Measurements from ENCODE around the gene ZNF526.
A peak's percentile ranks its signal among the peaks of the same experiment; 100 is the strongest.

The ZNF526 gene

DNA sequence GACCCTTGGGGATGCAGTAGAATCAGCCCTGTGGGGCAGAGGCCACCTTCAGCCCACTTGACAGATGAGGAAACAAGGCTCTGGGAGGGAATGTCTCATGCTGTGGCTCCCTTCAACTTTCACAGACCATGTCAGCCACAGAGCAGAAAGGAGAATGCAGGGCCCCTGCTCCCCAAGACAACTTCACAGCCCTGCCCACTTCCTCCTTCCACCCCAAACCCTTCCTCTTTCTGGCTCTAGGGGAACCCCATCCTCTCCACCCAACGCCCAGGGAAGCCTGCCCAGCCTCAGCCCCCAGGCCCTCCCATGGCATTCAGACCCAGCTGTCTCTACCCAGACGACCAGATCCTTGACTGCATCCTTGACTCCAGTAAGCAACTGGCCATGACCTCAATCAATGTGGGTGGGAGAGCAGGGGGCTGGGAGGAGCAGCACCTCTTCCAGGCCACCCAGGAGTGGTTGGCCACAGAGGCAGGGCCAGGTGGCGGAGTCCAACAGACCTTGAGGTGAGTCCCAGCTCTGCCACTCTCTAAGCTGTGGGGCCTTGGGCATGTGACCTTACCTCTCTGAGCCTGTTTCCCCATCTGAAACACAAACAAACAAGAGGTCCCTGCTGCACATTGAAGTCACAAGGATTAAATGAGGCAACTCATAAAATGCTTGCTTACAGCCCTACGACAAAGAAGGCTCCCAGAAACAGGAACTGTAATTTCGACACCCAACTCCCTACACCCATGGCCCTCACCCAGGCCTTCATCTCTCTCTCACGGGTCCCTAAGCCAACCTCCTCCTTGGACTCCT lies 18.4 kb upstream of the ZNF526 start:
- ChIA-PET POLR2A (ENCODE audit: low non-redundant PET) (no interaction called here), CTCF (interaction anchor here (0.6 kb wide), 1 partner anchor 11 kb away, joined by 6 read pairs; no protein-coding TSS in a partner anchor)
- TF ChIP-seq, protein P1, sequence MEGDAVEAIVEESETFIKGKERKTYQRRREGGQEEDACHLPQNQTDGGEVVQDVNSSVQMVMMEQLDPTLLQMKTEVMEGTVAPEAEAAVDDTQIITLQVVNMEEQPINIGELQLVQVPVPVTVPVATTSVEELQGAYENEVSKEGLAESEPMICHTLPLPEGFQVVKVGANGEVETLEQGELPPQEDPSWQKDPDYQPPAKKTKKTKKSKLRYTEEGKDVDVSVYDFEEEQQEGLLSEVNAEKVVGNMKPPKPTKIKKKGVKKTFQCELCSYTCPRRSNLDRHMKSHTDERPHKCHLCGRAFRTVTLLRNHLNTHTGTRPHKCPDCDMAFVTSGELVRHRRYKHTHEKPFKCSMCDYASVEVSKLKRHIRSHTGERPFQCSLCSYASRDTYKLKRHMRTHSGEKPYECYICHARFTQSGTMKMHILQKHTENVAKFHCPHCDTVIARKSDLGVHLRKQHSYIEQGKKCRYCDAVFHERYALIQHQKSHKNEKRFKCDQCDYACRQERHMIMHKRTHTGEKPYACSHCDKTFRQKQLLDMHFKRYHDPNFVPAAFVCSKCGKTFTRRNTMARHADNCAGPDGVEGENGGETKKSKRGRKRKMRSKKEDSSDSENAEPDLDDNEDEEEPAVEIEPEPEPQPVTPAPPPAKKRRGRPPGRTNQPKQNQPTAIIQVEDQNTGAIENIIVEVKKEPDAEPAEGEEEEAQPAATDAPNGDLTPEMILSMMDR (conservative IDR thresholded peaks at IDR 0.05; ENCODE audit: low read depth) = no peak
- H3K27ac ChIP-seq = peak overlapping the region; percentile 96
- DNase-seq (ENCODE audit: low spot score) = no peak

DNA sequence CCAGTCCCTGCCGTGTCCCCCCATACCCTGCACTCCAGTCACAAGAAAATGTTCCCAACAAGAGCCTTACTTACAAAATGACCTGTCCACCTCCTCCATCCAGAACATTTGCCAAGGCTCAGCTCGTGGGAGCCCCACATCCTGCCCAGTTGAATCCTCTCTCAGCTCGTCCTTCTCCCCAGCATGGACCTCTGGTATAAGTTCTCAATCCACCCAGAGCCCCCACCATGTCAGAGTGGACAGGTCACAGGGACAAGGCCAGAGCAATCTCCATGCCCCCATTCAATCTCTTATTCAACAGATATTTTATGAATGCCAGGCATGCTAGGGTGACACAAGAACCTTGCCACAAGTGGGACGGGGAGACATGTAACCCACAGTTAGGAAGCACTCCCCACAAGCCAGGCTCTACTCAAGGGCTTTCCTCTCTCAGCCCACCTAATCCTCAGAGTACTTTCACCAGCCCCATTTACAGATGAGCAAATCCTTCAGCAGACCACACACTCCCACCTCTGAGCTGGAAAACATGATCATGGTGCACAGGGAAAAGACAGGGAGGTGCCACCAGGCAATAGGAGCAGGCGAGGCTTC lies 17.7 kb upstream of the ZNF526 start:
- DNase-seq (ENCODE audit: low spot score) = no peak
- H3K27ac ChIP-seq = peak overlapping the region; percentile 96
- ChIA-PET CTCF (interaction anchor here (0.6 kb wide), 2 partner anchors 12 to 89 kb away, joined by 6 read pairs; no protein-coding TSS in a partner anchor), POLR2A (ENCODE audit: low non-redundant PET) (no interaction called here)
- TF ChIP-seq, protein P1 (conservative IDR thresholded peaks at IDR 0.05; ENCODE audit: low read depth) = no peak

DNA sequence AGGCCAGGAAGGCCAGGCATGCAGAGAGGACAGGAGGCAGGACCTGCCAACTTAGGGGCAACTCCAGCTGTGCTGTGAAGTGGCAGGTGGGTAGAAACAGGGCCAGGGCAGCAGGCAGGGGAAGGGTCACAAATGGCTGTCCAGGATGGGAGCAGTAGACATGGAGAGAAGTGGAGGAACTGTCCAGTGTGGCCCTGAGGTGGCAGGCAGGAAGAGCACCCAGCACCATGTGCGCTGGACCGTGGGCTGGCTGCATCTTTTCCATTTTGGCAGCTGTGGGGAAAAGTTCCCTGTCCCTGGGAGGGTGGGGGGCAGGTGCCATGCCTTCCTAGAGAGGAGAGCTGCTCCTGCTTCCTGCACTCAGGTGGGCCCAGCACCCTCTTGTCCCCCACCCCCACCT lies 16.4 kb upstream of the ZNF526 start:
- no peak for DNase-seq (ENCODE audit: low spot score)
- TF ChIP-seq, protein P1 (conservative IDR thresholded peaks at IDR 0.05; ENCODE audit: low read depth) = no peak
- ChIA-PET POLR2A (ENCODE audit: low non-redundant PET) (no interaction called here), CTCF (no interaction called here)
- peak overlapping the region; percentile 40 for H3K27ac ChIP-seq

DNA sequence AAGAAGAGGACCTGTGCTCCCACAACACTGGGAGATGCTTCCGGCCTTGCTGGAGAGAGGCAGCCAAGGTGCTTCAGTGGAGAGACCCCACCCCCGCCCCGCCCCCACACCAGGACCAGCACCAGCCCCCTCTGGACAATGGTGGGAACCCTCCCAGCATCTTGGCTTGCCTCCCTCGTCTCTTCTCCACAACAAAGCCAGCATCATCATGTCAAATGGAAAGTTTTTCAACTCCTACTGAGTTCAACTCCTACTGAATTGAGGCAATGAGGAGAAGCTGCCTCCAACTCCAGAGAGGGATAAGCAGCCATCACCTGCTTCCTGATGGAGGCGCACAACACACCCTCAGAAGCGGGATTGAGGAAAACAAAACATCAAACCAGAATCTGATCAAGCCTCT lies 15.4 kb upstream of the ZNF526 start:
- POLR2A ChIA-PET (ENCODE audit: low non-redundant PET) = no interaction called here
- peak overlapping the region; percentile 40 for H3K27ac ChIP-seq
- DNase-seq (ENCODE audit: low spot score) = no peak
- TF ChIP-seq, protein P1 (conservative IDR thresholded peaks at IDR 0.05; ENCODE audit: low read depth) = no peak
- CTCF ChIA-PET = no interaction called here

DNA sequence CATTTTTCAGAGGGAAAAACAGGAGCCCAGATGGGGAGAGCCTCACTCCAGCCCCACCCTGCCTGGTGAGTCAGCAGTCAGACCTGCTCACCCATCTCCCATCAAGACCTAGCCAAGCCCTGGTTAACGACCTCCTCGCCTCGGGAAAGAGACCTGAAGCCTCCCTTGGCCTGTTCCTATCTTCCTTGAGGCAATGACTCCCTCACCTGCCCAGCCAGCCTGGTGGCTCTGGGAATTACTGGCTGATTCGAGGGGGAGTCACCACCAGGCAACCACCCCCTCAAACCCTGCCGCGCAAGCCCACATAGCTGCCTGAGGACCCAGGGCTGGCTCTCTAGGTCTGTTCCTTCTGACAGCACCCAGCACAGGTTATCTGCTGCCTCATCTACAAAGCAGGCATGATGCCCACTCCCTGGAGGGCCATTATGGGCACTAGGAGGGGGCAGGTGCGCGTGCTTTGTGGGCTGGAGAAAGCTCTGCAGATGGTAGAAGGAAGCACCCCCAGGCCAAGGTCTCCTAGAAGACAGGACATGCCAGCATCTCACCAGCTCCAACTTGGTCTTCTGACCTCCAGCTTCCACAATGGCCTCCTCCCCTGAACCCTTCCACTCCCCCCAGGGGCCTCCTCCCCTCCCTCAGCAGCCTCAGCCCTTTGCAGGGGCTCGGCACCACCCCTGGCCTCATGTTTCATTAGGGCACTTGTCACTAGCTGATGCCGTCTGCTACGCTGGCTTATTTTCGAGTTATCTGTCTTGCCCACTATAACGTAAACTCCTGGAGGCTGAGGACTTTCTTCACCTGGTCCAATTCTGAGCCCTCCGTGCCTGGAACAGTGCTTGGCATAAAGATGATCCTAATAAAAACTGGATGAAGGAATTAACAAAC lies 13.0 kb upstream of the ZNF526 start:
- POLR2A ChIA-PET (ENCODE audit: low non-redundant PET) = no interaction called here
- peak; percentile 89 for DNase-seq (ENCODE audit: low spot score)

More for the DNA sequence above, 13.0 kb upstream of the ZNF526 start:
- CTCF ChIA-PET = no interaction called here
- TF ChIP-seq, protein P1 (conservative IDR thresholded peaks at IDR 0.05; ENCODE audit: low read depth) = no peak
- H3K27ac ChIP-seq = peak overlapping the region; percentile 84
